NT2/D1 (cell line): Measurements from ENCODE around the gene MAS1L.

ENCODE experiments used
- SUZ12 ChIP-seq: IDR thresholded peaks from 2 replicates; pipeline ENCODE4 v1.6.1; 2011; ENCODE audit not compliant: insufficient read length, insufficient read depth; ENCODE audit errors: extremely low read depth
- YY1 ChIP-seq: IDR thresholded peaks from 2 replicates; pipeline ENCODE4 v1.6.1; 2011; ENCODE audit not compliant: insufficient read length, insufficient read depth
- ZNF274 ChIP-seq: IDR thresholded peaks from 2 replicates; pipeline ENCODE4 v1.6.1; 2011; ENCODE audit warnings: mild to moderate bottlenecking, low read depth, low read length

DNA sequence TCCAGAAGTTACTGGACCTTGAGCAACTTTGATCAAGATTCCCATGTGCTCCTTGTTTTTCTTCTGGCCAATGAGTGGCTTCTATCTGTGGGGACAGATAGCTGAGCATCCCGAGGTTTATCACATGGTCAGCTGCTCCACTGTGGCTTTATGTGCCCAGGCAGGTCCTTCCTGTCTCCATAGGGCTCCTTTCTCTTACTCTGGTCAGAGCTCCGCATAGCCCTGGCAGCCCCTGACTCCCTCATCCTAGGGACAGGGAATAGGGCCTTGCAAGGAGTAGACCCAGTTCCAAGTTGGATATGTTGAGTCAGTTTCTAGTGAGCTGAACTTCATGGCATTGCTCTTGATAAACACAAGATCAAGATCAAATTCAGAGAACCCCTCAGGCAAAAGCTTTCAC is 6.4 kb upstream of the MAS1L start:
- TF ChIP-seq ZNF274 (no peak), YY1 (no peak), SUZ12 (no peak)
